Fibroblast of pulmonary artery (primary cell): Measurements from ENCODE around the gene RIOX2.

ENCODE experiments used
- DNase-seq: peaks from one replicate; pipeline ENCODE4 v3.0.0-alpha.2; 2010; ENCODE audit warnings: low read depth
- H3K4me3 ChIP-seq: replicated peaks from 2 replicates; pipeline ENCODE4 v1.5.1; 2011; ENCODE audit warnings: low read depth, mild to moderate bottlenecking, control low read depth, low read length, moderate library complexity
- CTCF ChIP-seq: IDR thresholded peaks from 2 replicates; pipeline ENCODE4 v1.5.1; 2011; ENCODE audit warnings: mild to moderate bottlenecking, control low read depth, low read length, inconsistent platforms; ENCODE audit errors: missing control alignments

RIOX2 gene

GRCh38 chr3:97999103-97999502 is 26.9 kb upstream of the RIOX2 start:
- no peak overlapping the region for H3K4me3 ChIP-seq
- no peak for TF ChIP-seq CTCF
- no peak for DNase-seq

DNA sequence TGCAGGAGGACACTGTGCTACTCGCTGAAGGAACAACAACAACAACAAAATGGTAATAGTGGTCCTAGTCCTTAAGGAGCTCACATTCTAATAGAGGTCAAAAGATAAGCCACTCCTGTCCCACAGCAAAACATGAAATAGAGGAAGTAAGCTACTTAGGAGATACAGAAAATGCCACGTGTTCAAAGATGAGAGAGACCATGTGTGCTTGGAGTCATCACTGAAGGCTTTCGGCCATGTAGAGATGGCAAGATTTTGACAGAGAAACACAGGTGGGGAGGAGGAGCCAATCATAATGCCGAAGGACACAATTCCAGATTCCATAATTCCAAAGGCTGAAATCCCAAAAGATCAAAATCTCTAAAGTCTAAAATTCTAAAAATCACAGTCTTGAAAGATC is 24.8 kb upstream of the RIOX2 start:
- H3K4me3 ChIP-seq = no peak overlapping the region
- TF ChIP-seq CTCF = no peak
- no peak for DNase-seq

- DNase-seq = no peak
- H3K4me3 ChIP-seq = no peak overlapping the region
- no peak for TF ChIP-seq CTCF
Measured at GRCh38 chr3:97994328-97994945, 22.2 kb upstream of the RIOX2 start.

- no peak for TF ChIP-seq CTCF
- no peak overlapping the region for H3K4me3 ChIP-seq
- DNase-seq = no peak
Measured at GRCh38 chr3:97993526-97993925, 21.3 kb upstream of the RIOX2 start.

DNA sequence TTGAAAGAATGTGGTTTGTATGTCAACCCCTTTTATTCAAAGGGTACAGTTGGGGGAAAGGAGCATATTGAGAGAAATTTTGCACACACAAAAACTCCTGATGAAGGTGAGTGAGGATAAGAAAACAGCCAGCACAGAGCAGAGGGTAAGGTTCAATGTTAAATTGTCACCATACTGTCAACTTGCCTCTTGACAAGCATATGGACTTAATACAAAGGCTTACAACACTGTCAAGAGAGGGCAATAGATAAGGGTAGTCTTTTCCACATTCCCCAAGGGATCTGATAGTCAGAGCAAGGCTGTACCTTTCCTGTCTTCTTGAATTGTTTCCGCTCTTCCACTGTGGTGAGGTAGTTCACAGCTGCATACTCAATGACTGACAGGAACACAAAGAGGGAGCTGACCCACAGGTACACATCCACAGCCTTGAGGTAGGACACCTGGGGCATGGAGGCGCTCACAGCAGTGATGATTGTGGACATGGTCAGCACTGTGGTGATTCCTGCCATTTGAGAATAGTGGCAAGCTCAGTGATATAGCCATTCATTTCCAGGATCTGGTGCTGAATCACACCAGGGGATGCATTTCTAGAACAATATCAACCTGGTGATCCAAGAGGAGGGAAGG is 20.4 kb upstream of the RIOX2 start:
- TF ChIP-seq CTCF = no peak
- no peak overlapping the region for H3K4me3 ChIP-seq
- DNase-seq = no peak

DNA sequence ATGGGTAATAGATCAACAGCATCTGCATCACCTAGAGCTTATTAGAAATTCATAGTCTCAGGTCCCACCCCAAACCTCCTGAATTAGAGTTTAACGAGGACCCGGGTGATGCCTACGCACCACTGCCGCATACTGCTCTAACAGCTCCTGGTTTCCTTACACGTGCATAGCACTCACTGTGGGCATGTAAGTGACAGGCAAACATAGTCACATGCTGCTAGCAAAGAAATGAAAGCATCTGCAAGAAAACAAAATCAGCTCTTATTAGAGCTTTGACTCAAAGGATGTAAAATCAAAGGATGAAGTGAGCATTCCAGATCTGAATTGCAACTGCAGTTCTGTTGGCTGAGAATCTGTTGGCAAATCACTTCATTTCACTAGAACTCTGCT is 19.1 kb upstream of the RIOX2 start:
- no peak for TF ChIP-seq CTCF
- no peak for DNase-seq
- H3K4me3 ChIP-seq = no peak overlapping the region

DNA sequence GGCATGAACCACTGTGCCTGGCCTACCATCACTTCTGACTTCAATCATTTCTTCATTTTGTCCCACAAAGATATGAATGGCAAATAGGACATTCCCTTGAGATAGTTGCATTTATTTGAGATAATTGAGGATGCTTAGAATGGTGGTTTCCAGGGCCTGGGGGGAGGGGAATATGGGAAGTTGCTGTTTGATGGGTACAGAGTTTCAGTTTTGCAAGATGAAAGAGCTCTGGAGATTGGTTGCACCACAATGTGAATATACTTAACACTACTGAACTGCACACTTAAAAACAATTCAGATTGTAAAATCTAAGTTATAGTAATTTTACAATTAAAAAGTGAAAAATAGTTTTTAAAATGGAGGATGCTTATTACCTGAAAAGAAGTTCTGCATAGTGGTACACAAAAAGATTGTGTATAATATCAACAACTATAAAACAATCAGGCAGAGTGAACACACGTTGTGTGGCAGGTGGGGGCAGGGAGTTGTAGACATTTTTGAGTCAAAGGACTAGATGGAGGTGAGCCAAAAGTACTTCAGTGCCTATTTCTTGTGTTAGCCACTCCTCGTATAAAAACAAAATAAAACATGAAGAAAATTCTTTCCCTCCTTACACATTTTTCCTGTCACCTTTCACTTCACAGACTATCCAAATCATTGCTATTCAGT is 18.5 kb upstream of the RIOX2 start:
- DNase-seq = no peak
- no peak for TF ChIP-seq CTCF
- H3K4me3 ChIP-seq = no peak overlapping the region
